Measurements from ENCODE around the gene TMPRSS9. TPM values are rescaled to one million over a fixed set of nuclear protein-coding genes. Genes with fewer than 3 reads are reported as not detected.

TMPRSS9 gene
- total RNA-seq, 1 donor from 2014 or later = not detected

- DNase-seq (ENCODE audit: low read depth, low spot score) = no peak
Observed at GRCh38 chr19:2434267-2434666, 74.2 kb downstream of the TMPRSS9 start.

GRCh38 chr19:2434721-2435265 is 74.7 kb downstream of the TMPRSS9 start:
- DNase-seq (ENCODE audit: low read depth, low spot score) = no peak

- no peak for DNase-seq (ENCODE audit: low read depth, low spot score)
Observed at GRCh38 chr19:2436384-2436783, 76.3 kb downstream of the TMPRSS9 start.

GRCh38 chr19:2436926-2437325 is 76.9 kb downstream of the TMPRSS9 start:
- DNase-seq (ENCODE audit: low read depth, low spot score) = no peak

GRCh38 chr19:2438178-2438577 is 78.1 kb downstream of the TMPRSS9 start:
- DNase-seq (ENCODE audit: low read depth, low spot score) = no peak

- no peak for DNase-seq (ENCODE audit: low read depth, low spot score)
Observed at GRCh38 chr19:2440515-2440914, 80.5 kb downstream of the TMPRSS9 start.

- no peak for DNase-seq (ENCODE audit: low read depth, low spot score)
Observed at GRCh38 chr19:2441096-2441752, 81.2 kb downstream of the TMPRSS9 start.

- no peak for DNase-seq (ENCODE audit: low read depth, low spot score)
Observed at GRCh38 chr19:2443116-2443784, 83.2 kb downstream of the TMPRSS9 start.

- no peak for DNase-seq (ENCODE audit: low read depth, low spot score)
Observed at GRCh38 chr19:2443785-2444182, 83.7 kb downstream of the TMPRSS9 start.

- DNase-seq (ENCODE audit: low read depth, low spot score) = no peak
Observed at GRCh38 chr19:2444251-2445002, 84.4 kb downstream of the TMPRSS9 start.

- no peak for DNase-seq (ENCODE audit: low read depth, low spot score)
Observed at GRCh38 chr19:2446381-2446780, 86.3 kb downstream of the TMPRSS9 start.

- no peak for DNase-seq (ENCODE audit: low read depth, low spot score)
Observed at GRCh38 chr19:2449019-2449418, 89.0 kb downstream of the TMPRSS9 start.

GRCh38 chr19:2451138-2451537 is 91.1 kb downstream of the TMPRSS9 start:
- no peak for DNase-seq (ENCODE audit: low read depth, low spot score)

- no peak for DNase-seq (ENCODE audit: low read depth, low spot score)
Observed at GRCh38 chr19:2451741-2452140, 91.7 kb downstream of the TMPRSS9 start.

- DNase-seq (ENCODE audit: low read depth, low spot score) = no peak
Observed at GRCh38 chr19:2453431-2454025, 93.5 kb downstream of the TMPRSS9 start.

- no peak for DNase-seq (ENCODE audit: low read depth, low spot score)
Observed at GRCh38 chr19:2454199-2454961, 94.3 kb downstream of the TMPRSS9 start.

GRCh38 chr19:2454962-2455850 is 95.1 kb downstream of the TMPRSS9 start:
- no peak for DNase-seq (ENCODE audit: low read depth, low spot score)

- DNase-seq (ENCODE audit: low read depth, low spot score) = no peak
Observed at GRCh38 chr19:2455851-2456570, 95.9 kb downstream of the TMPRSS9 start.

GRCh38 chr19:2457394-2458037 is 97.5 kb downstream of the TMPRSS9 start:
- no peak for DNase-seq (ENCODE audit: low read depth, low spot score)

Measured in pulmonary artery endothelial cell (primary cell).